Smooth muscle cell (in vitro differentiated cells): Measurements from ENCODE around the gene NRIP3. TPM values are rescaled to one million over a fixed set of nuclear protein-coding genes. Genes with fewer than 3 reads are reported as not detected.

Source experiments
- DNase-seq: peaks from one replicate; lab custom pipeline; 2025; ENCODE audit not compliant: unreplicated experiment; lab: John Stamatoyannopoulos, UW
- H2AFZ ChIP-seq: fragments of 200-600 bp; sonication (generic); 2 replicates; pipeline ENCODE4 v1.6.0; 2016; ENCODE audit warnings: antibody characterized with exemption, low read depth, mild to moderate bottlenecking
- H3F3A ChIP-seq: fragments of 200-600 bp; sonication (generic); 2 replicates; pipeline ENCODE4 v1.6.0; 2017; ENCODE audit warnings: antibody characterized with exemption, low read depth
- H3K27ac ChIP-seq: fragments of 200-600 bp; sonication (generic); 2 replicates; pipeline ENCODE4 v1.5.1; 2016; ENCODE audit warnings: low read depth, mild to moderate bottlenecking
- H3K27me3 ChIP-seq: fragments of 200-600 bp; sonication (generic); 2 replicates; pipeline ENCODE4 v1.6.1; 2016; ENCODE audit warnings: low read depth, mild to moderate bottlenecking
- H3K36me3 ChIP-seq: fragments of 200-600 bp; sonication (generic); 2 replicates; pipeline ENCODE4 v1.5.1; 2016; ENCODE audit warnings: low read depth
- H3K4me1 ChIP-seq: fragments of 200-600 bp; sonication (generic); 2 replicates; pipeline ENCODE4 v1.5.1; 2016; ENCODE audit warnings: low read depth
- H3K4me2 ChIP-seq: fragments of 200-600 bp; sonication (generic); 2 replicates; pipeline ENCODE4 v1.6.0; 2016; ENCODE audit warnings: mild to moderate bottlenecking
- H3K4me3 ChIP-seq: fragments of 200-600 bp; sonication (generic); 2 replicates; pipeline ENCODE4 v1.5.1; 2016; ENCODE audit warnings: mild to moderate bottlenecking
- H3K79me2 ChIP-seq: fragments of 200-600 bp; sonication (generic); 2 replicates; pipeline ENCODE4 v1.6.0; 2016; ENCODE audit warnings: low read depth, mild to moderate bottlenecking
- H3K9ac ChIP-seq: fragments of 200-600 bp; sonication (generic); 2 replicates; pipeline ENCODE4 v1.6.0; 2016; ENCODE audit warnings: low read depth
- H3K9me3 ChIP-seq: fragments of 200-600 bp; sonication (generic); replicated peaks from 2 replicates; pipeline ENCODE4 v1.5.1; 2016; ENCODE audit warnings: low read depth
- H4K20me1 ChIP-seq: fragments of 200-600 bp; sonication (generic); 2 replicates; pipeline ENCODE4 v1.6.0; 2016; ENCODE audit warnings: low read depth
- CTCF ChIP-seq: fragments of 200-600 bp; sonication (generic); IDR thresholded peaks from 2 replicates; pipeline ENCODE4 v1.5.1; 2017; ENCODE audit warnings: borderline replicate concordance, mild to moderate bottlenecking, antibody characterized with exemption; ENCODE audit not compliant: insufficient read depth, poor library complexity, severe bottlenecking
- WGBS: methylation state at CpG from one replicate; pipeline ENCODE4 v1.1.7; 2016; ENCODE audit warnings: low lambda C conversion rate; 5-methylcytosine and 5-hydroxymethylcytosine counted together
- polyA plus RNA-seq: library from polyadenylated mRNA; unstranded; fragments of >200 nt; fragmentation: Nextera tagmentation; extraction: Ambion mirVana; gene quantifications from 2 replicates; pipeline ENCODE4 v1.2.1, GENCODE V29; 2016
- total RNA-seq: library from RNA; depleted of rRNA; stranded (reverse); fragments of >200 nt; gene quantifications from 2 replicates; pipeline ENCODE4 v1.2.3, GENCODE V29; 2014

Gene NRIP3
- total and polyA plus RNA-seq, 2 experiments from 2014 or later: 10.1 to 19.6 TPM

DNA sequence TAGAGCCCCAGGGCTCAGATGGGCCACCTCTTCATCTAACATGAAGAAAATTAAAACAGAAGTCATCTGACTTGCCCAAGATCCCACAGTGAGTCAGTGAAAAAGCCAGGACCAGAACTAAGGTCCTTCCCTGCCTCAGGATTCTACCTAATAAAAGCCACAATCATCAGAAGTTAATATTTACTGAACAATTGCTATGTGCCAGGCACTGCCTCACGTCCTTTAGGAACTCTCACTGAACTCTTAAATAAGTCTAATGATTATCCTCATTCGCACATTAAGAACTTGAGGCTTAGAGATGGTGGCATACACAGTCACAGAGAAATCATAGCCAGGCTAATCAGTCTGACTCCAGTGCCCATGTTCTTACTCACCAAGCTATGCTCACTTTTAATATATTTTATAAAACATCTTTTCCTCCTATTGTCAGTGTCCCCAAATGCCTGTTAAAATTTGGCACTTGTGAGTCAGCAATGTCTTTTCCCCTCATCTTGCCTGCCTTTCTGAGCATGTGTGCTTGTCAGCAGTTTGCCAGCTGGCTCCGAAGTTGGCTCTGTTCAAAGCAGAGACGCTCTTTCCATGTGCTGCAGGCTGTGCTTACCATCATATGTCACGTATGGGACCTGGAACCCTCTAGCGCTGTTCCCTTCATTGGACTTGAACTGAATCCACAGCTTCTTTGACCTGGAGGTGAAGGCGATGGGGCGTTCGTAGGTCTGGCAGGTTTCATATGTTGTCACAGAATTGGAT, 21.5 kb upstream of the NRIP3 start:
- H3K4me2 ChIP-seq: no peak overlapping the region
- H3K4me1 ChIP-seq: no peaks in the 10 kb centered on the region
- no peak for TF ChIP-seq CTCF
- no peaks in the 10 kb centered on the region for H3K36me3 ChIP-seq
- 93% methylated on average over 9 of the region's 9 CpGs for WGBS
- DNase-seq: no peak
- no peaks in the 10 kb centered on the region for H3K9me3 ChIP-seq
- H3K27me3 ChIP-seq: no peaks in the 10 kb centered on the region
- no peak overlapping the region for H3K27ac ChIP-seq
- H3K79me2 ChIP-seq: no peaks in the 10 kb centered on the region
- H3K9ac ChIP-seq: no peak overlapping the region
- no peaks in the 10 kb centered on the region for H4K20me1 ChIP-seq
- H3F3A ChIP-seq: no peaks in the 10 kb centered on the region
- no peak overlapping the region for H3K4me3 ChIP-seq
- no peak overlapping the region for H2AFZ ChIP-seq

GRCh38 chr11:9022961-9023680, 19.3 kb upstream of the NRIP3 start:
- H3K4me3 ChIP-seq: no peak overlapping the region
- H3K36me3 ChIP-seq: no peaks in the 10 kb centered on the region
- 92% methylated on average over 9 of the region's 9 CpGs for WGBS
- no peaks in the 10 kb centered on the region for H3F3A ChIP-seq
- H2AFZ ChIP-seq: no peak overlapping the region
- no peaks in the 10 kb centered on the region for H3K4me1 ChIP-seq
- TF ChIP-seq CTCF: no peak
- no peaks in the 10 kb centered on the region for H4K20me1 ChIP-seq
- H3K27me3 ChIP-seq: no peaks in the 10 kb centered on the region
- H3K9me3 ChIP-seq: no peaks in the 10 kb centered on the region
- no peak overlapping the region for H3K4me2 ChIP-seq
- H3K79me2 ChIP-seq: no peaks in the 10 kb centered on the region
- no peak overlapping the region for H3K9ac ChIP-seq
- H3K27ac ChIP-seq: no peak overlapping the region
- no peak for DNase-seq

GRCh38 chr11:9020916-9021315, 17.1 kb upstream of the NRIP3 start:
- no peak for DNase-seq
- H3K79me2 ChIP-seq: no peaks in the 10 kb centered on the region
- WGBS: 72% methylated on average over 8 of the region's 8 CpGs

More at GRCh38 chr11:9020916-9021315, 17.1 kb upstream of the NRIP3 start:
- TF ChIP-seq CTCF: no peak
- Histone ChIP-seq H3K4me2 (no peak overlapping the region), H3F3A (no peaks in the 10 kb centered on the region), H3K27me3 (no peaks in the 10 kb centered on the region), H4K20me1 (no peaks in the 10 kb centered on the region), H3K9me3 (no peaks in the 10 kb centered on the region), H3K9ac (no peak overlapping the region), H3K36me3 (no peaks in the 10 kb centered on the region), H3K27ac (no peak overlapping the region), H3K4me1 (peaks cover 16% of the 10 kb centered on the region), H2AFZ (no peak overlapping the region), H3K4me3 (no peak overlapping the region)
